PFSK-1 (cell line): ENCODE data around the gene ZBTB12.

Experiments
- POLR2AphosphoS5 ChIP-seq: IDR thresholded peaks from 2 replicates; pipeline ENCODE4 v1.6.1; 2012; ENCODE audit warnings: low read depth, mild to moderate bottlenecking, control low read depth, low read length, moderate library complexity
- TAF1 ChIP-seq: IDR thresholded peaks from 2 replicates; pipeline ENCODE4 v1.6.1; 2012; ENCODE audit warnings: low read length, control low read depth, borderline replicate concordance; ENCODE audit not compliant: insufficient read depth

DNA sequence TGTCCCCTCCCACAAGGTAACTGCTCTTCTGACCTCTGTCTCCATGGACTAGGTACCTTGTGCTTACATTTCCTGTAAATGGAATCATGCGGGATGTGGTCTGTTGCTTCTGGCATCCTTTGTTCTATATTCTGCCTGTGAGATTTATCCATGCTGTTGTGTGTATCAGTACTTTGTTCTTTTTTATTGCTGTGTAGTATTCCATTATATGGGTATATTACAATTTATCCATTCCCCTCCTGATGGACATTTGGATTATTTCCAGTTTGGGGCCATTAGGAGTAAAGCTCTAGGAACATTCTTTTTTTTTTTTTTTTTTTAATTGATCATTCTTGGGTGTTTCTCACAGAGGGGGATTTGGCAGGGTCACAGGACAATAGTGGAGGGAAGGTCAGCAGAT lies 29.1 kb upstream of the ZBTB12 start:
- TF ChIP-seq TAF1, result no peak
- no peak for TF ChIP-seq POLR2AphosphoS5
